Islet of Langerhans (tissue), 1 donor: Measurements from ENCODE around the gene SNRPD1.
"Not testable (repeated sequence)": the region's sequence is repeated elsewhere in the genome, so short reads cannot be mapped to it uniquely, and the experiment has no call there.

Experiments
- FAIRE-seq: peaks from one replicate; lab custom pipeline; 2011; peaks lifted over from hg19 to GRCh38; lab: Jason Lieb, UNC

The SNRPD1 gene

DNA sequence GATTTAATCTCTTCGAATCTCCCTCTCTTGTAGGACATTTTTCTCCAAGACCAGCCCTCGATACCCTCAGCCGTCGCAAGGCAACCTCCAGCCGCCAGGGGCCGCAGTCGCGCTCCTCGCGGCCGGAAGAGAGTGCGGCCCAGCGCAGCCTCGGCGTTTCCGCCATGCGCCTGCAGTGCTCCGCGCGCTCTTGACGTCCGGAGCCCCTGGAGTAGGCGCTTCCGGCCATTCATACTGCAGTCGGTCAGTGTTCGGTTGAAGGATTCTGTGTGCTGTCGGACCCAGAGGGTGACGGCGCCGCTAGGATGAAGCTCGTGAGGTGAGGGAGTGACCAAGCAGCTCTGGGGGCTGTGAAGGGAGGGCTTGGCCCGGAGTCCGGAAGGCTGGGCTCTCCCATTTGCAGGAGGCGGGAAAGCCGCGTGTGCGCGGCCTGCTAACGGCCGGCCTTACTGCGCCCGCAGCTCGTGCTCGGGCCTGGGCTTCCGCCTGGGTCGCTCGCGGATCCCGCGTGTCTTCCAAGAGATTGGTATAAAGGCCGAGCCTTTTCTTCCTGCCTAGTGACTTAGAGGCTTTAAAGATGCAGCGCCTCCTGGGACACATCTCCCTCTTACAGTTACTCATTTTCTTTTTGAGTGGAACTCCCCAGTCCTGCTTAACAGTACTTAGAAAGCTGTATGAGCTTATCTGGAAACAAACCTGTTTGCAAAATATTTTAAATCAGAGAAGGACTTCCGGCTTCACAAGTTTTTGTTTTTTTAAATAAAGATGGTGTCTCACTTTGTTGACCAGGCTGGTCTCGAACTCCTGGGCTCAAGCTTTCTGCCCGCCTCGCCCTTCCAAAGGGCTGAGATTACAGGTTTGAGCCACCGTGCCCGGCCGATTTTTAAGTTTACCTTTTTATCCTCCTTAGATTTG, at the start of gene SNRPD1:
Gene SNRPD1 (plus strand): TSS at position 190 of the 915 bp plus-strand sequence. CDS start 116 bp downstream, at position 306.
- no peak for FAIRE-seq

DNA sequence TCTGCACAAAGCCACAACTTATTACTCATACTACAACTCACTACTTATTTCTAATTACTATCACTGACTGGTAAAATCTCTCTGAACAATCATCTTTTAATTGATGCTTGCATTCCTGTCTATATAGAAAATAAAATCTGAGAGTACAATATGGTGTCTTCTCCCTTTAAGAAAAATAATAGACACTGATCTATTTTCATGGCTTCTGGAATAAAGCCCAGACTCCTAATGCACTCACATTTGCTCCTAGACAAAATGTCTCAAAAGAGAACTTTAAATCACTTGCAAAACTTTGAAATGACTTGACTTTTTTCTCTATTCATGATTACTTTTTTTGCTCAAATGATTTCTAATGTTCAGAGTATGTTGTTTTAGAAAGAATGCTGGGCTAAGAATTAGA, 40.3 kb upstream of the SNRPD1 start:
- FAIRE-seq = no peak

DNA sequence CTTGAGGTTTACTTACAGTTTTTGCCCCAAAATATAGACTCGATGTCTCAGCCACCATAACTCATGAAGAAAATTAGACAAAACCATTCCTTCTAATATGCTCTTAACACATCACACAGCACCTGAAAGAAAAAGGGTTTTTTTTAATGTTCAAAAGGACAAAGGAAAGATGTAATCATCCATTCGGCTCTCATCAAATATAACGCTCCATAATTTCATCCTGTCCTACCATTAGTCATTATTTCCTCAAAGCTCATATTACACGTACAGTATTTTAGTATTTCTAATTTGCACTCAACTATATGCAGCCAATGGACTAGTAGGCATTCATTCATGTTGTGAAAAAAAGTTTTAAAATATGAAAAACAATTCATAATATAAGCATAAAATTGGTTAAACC, 36.5 kb upstream of the SNRPD1 start:
- peak; percentile 13 for FAIRE-seq

- FAIRE-seq = no peak
These were observed 27.7 kb upstream of the SNRPD1 start for GRCh38 chr18:21584391-21584790.

- not testable (repeated sequence) for FAIRE-seq
These were observed 19.8 kb upstream of the SNRPD1 start for GRCh38 chr18:21592361-21592760.

DNA sequence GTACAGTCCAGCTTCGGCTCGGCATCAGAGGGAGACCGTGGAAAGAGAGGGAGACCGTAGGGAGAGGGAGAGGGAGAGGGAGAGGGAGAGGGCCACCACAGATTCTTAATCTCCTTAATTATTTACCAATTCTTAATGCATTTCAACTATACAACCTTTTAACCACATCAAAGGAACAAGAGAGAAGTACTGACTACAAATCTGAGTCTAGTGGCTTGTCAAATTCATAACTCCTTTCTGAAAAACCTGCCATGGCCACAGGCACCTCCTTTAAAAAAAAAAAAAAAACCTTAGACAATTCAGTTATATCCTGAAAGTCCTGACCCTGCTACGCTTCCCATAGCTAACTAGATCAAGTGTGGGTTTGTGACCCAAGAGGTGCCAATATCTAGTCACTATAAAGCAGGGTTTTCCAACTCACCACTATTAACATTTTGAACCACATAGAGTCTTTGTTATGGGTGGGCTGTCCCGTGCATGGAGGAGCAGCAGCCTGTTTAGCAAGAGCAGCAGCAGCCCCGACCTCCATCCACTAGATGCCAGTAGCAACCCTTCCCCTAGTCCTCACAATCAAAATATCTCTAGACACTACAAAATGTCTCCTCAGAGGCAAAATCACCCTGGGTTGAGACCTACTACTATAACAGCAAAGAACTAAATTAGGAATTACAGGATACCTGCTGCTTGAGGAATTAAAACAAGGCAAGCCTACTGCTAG, 18.4 kb upstream of the SNRPD1 start:
- FAIRE-seq = no peak

GRCh38 chr18:21597620-21598019, 14.5 kb upstream of the SNRPD1 start:
- no peak for FAIRE-seq

GRCh38 chr18:21598726-21599584, 13.2 kb upstream of the SNRPD1 start:
- no peak for FAIRE-seq

GRCh38 chr18:21599585-21600525, 12.3 kb upstream of the SNRPD1 start:
- no peak for FAIRE-seq

DNA sequence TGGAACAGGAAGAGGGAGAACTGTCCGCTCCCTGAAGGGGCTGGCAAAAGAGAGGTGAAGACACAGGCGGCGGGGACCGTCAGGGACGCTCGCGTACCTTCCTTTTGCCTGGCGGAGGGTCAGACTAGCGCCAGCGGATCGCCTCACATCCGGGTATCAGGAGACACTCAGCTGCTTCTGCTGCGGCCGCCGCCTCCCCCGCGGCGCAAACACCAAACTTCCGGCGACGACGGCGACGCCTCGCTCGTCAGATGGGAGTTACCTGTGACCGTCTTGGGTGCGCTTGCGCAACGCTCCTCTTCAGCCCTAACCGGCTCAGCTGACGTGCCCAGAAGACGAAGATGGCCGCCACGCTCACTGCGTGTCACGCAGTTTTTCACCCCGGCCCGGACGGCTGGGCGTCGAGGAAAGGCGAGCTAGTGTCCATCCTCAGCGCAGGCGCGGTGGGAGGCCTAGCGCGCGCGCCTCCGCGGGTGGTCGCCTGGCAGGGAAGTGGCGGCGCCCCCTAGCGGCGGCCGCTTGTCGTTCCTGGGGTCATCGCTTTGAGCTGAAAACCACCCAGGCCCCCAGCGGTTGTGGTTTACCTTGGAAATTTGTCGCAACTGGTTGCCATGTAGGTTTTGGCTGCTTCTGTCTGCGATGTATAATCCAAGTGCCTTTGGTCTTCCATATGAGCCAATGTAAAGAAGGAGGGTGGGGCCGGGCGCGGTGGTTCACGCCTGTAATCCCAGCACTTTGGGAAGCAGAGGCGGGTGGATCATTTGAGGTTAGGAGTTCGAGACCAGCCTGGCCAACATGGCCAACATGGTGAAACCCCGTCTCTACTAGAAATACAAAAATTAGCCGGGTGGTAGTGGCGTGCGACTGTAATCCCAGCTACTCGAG, 11.3 kb upstream of the SNRPD1 start, which contains the start of gene ESCO1:
Gene ESCO1 (minus strand): TSS at position 179 of the 885 bp plus-strand sequence. CDS start 25,861 bp downstream, outside the sequence.
- FAIRE-seq = no peak

GRCh38 chr18:21602299-21602587, 9.9 kb upstream of the SNRPD1 start:
- FAIRE-seq = no peak

GRCh38 chr18:21604671-21605070, 7.4 kb upstream of the SNRPD1 start:
- FAIRE-seq = no peak

- FAIRE-seq = no peak
These were observed 6.9 kb upstream of the SNRPD1 start for GRCh38 chr18:21605213-21605612.

- FAIRE-seq = not testable (repeated sequence)
These were observed 551 bp upstream of the SNRPD1 start for GRCh38 chr18:21611401-21612124.

- not testable (repeated sequence) for FAIRE-seq
These were observed 9.5 kb downstream of the SNRPD1 start for GRCh38 chr18:21621640-21622039.

DNA sequence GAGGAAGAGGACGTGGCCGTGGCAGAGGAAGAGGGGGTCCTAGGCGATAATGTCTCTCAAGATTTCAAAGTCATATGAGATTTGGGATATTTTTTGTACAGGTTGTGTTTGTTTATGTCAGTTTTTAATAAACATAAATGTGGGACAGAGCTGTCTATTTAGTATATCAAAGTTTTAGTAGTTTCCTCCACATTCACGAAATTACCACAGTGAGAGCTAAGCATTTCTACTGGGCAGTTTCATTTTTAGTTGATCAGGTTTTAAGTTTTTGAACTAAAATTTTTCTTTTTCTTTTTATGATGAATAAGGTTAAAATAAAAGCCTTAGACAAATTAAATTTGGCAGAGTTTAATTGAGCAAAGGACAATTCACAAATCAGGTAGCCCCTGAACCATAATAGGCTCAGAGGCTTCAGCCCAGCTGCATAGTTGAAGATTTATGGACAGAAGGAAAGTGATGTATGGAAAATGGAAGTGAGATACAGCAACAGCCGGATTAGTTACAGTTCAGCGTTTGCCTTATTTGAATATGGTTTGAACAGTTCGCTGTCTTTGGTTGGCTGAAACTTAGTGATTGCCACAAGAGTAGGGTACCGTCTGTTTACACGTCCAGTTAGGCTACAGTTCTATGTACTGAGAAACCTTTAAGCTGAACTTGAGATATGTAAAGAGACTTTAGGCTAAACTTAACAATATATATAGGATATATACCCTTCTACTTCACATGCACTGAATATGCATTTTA, 17.1 kb downstream of the SNRPD1 start:
- FAIRE-seq = no peak

- FAIRE-seq = no peak
These were observed 20.3 kb downstream of the SNRPD1 start for GRCh38 chr18:21632393-21632792.

- FAIRE-seq = no peak
These were observed 22.6 kb downstream of the SNRPD1 start for GRCh38 chr18:21634588-21635199.
